ENCODE data around the gene TOM1L2.
A peak's percentile ranks its signal among the peaks of the same experiment; 100 is the strongest.

TOM1L2 gene

GRCh38 chr17:17893801-17894644, 78.2 kb downstream of the TOM1L2 start:
- no peak for DNase-seq

- DNase-seq: no peak
Measured at GRCh38 chr17:17892731-17893130, 79.5 kb downstream of the TOM1L2 start.

- no peak for DNase-seq
Measured at GRCh38 chr17:17892009-17892408, 80.2 kb downstream of the TOM1L2 start.

GRCh38 chr17:17890773-17891759, 81.1 kb downstream of the TOM1L2 start:
- DNase-seq: no peak

- DNase-seq: no peak
Measured at GRCh38 chr17:17889922-17890321, 82.3 kb downstream of the TOM1L2 start.

- DNase-seq: no peak
Measured at GRCh38 chr17:17888821-17889220, 83.4 kb downstream of the TOM1L2 start.

- no peak for DNase-seq
Measured at GRCh38 chr17:17888371-17888770, 83.8 kb downstream of the TOM1L2 start.

GRCh38 chr17:17887752-17888304, 84.4 kb downstream of the TOM1L2 start:
- no peak for DNase-seq

GRCh38 chr17:17886726-17887125, 85.5 kb downstream of the TOM1L2 start:
- no peak for DNase-seq

- peak; percentile 68 for DNase-seq
Measured at GRCh38 chr17:17886226-17886625, 86.0 kb downstream of the TOM1L2 start.

GRCh38 chr17:17884391-17885357, 87.5 kb downstream of the TOM1L2 start:
- no peak for DNase-seq

- no peak for DNase-seq
Measured at GRCh38 chr17:17883801-17884200, 88.4 kb downstream of the TOM1L2 start.

GRCh38 chr17:17882082-17882581, 90.1 kb downstream of the TOM1L2 start:
- DNase-seq: no peak

GRCh38 chr17:17880577-17881196, 91.5 kb downstream of the TOM1L2 start:
- no peak for DNase-seq

- peak; percentile 92 for DNase-seq
Measured at GRCh38 chr17:17877529-17878358, 94.5 kb downstream of the TOM1L2 start.

GRCh38 chr17:17876959-17877528, 95.2 kb downstream of the TOM1L2 start:
- no peak for DNase-seq

GRCh38 chr17:17874478-17874877, 97.7 kb downstream of the TOM1L2 start:
- DNase-seq: peak; percentile 74

- no peak for DNase-seq
Measured at GRCh38 chr17:17873450-17873991, 98.7 kb downstream of the TOM1L2 start.

GRCh38 chr17:17872547-17873345, 99.5 kb downstream of the TOM1L2 start:
- no peak for DNase-seq
